Stimulated activated CD4-positive, alpha-beta T cell treated with anti-CD3 and anti-CD28 coated beads, TNF-alpha, amount 100 ng/mL, for 1 hour (primary cell): ENCODE data around the gene GUCA1A.

Source experiments
- DNase-seq, 3 donors: peaks; one replicate each; pipeline ENCODE4 v3.0.0-alpha.2; 2020; ENCODE audit warnings: low read depth in 3 of 3, low spot score in 1 of 3

The GUCA1A gene

DNA sequence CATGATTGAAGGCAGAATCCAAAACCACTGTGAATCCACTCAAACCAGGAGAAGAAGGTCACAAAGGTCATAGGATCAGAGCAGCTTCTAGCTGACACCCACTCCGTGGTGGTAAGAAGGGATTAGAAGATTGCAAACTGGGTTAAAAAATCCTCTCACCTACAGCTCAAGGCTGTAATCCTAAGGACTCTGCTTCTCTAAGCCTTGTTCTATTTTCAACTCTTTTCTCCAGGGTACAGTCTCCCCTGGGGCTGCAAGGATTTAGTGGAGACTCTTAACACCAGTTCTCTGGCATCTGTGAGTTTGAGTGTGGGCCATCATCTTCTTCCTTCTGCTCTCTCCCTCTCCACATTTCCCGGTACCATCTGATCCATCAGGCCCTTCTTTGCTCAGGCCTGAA, at the start of gene GUCA1A:
Gene GUCA1A, plus strand, starts transcription at position 264 of the 400 bp plus-strand sequence. CDS start 250 bp downstream, outside the sequence.
- DNase-seq, result no peak

DNA sequence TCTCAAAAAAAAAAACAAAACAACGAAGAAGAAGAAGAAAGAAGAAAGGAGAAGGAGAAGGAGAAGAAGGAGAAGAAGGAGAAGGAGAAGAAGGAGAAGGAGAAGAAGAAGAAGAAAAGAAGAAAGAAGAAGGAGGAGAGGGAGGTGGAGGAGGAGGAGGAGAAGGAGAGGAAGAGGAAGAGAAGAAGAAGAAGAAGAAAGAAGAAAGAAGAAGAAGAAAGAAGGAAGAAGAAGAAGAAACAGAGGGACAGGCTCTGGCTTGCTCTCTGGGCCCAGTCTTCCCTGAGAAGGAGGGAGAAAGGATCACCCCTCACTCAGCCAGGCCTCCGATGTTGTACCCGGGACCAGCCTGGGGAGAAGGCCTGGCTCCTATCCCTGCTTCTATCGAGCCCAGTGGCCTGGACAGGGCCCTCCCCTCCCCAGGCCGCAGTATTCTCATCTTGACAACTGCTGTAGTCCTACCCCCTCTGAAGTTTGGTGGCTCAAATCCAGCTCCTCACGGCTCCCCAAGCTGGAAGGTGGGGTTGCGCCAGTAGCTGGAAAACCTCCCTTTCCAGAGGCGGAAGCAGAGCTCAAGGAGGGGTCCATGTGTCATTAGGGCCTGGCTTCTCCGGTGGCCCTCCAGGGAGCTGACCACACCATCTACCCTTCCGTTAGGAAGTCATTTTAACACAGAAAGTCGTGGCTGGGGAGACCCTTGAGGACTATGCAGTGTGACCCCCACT, 49.6 kb upstream of the GUCA1A start:
- DNase-seq, result no peak

DNA sequence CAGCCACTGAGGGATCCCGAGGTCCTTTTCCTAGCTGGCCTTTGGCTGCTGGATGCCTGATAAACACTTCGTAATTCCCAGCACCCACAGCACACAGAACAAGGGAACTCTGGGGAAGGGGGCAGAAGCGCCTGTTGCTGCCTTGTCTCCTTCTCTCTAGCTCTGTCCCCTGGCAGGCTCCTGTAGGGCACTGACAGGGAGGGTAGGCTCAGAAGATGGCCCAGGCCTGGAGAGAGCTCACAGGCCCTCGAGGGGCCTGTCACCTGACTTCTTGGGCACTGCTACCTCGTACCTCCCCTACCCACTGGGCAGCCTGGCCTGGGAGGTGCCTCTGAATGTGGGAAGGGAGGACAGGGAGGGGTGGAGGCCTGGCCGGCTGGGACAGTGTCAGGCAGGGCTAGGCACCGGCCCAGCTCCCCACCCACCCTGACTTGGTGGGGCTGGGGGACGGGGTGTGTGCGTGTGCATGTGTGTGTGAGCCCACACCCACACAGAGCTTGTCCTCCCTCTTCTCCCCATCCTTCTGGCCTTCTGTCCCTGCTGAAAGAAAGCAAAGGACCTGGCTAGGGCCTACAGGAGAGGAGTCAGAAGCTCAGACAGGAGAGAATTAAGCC, 48.8 kb upstream of the GUCA1A start:
- DNase-seq, result no peak

DNA sequence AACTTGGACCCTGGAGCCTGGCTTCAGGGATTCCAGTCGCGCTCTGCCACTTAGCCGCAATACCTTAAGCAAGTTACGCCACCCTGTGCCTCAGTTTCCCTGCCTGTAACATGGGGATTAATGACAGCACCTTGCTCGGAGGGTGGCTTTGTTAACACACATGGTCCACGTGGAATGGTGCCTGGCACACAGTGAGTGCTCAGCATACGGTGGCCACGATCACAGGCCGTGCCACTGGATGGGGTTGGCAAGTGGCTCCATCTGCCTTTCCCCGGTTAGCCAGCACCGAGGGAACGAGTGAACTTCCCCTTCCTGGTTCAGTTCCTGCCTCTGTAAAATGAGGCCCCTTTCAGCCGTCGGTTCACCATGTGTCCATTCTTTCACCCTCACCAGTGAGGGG, 47.9 kb upstream of the GUCA1A start:
- no peak for DNase-seq

DNA sequence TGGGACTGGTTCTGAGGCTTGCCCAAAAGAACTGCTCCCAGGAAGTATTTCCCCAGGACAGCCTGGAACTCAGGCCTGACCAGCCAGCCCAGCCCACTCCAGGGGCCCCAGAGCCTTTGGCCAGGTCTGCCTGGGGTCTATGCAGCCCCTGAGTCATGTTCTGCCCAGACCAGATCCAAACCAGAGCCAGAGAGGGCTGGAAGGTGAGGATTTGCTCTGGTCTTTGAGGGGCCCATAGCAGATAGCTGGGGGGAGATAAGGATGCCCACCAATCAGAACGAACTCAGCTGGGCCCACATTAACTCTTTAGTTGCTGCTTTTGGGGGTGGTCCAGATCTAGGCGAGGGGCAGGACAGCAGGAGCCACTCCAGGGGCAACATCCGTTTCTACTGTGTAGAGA, 47.5 kb upstream of the GUCA1A start:
- DNase-seq, result no peak

DNA sequence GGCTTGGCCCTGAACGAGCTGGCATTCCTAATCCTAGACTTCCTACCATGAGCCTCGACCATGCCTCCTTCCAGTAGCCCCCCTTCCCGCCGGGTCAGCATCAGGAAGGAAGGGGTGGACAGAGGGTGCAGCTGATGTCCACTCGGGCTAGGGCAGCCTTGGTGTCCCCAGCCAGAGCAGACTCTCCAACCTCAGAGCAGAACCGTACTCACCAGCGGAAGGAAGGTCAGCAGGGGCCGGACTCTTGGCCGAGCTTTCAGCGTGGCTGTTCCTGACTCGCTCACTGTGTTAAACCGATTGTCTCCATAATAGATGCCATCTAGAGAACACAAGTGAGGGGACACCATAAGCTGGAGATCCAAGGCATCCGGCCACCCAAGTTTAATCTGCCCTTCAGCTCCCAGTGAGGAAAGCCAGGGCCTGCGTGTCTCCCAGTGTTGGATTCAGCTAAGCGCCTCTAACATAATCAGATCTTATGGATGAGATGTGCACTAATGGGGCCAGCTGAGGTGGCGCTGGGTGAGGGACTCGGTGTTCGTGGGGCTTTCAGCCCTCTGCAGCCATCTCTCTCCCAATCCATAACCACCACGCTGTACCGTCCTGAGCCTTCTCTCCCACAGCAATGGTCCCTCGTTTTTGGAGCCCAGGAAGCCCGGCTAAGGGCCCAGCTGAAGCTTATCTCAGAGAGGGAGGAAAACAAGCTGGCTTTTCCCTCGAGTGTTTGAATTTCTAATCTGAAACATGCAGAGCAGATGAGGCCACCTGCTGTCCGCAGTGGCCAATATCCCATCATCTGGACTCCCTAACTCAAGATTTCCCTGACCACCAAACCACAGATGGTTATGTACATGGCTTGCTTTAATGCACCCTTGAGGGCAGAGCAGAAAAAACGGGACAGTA, 44.5 kb upstream of the GUCA1A start:
- no peak for DNase-seq

DNA sequence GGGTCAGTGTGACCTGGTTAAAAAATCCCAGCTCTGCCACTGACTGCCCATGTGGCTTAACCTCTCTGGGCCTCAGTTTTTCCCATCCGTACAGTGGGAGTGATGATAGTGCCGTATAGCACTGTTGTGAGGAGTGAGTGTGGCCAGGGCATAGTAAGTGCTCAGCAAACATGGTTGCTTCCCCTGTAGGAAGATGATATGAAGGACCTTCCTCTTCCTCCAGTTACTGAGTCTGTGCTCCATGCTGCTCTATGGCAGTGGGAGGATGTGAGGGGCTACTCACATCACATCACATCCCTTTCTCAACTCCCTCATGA, 43.8 kb upstream of the GUCA1A start:
- no peak for DNase-seq

DNA sequence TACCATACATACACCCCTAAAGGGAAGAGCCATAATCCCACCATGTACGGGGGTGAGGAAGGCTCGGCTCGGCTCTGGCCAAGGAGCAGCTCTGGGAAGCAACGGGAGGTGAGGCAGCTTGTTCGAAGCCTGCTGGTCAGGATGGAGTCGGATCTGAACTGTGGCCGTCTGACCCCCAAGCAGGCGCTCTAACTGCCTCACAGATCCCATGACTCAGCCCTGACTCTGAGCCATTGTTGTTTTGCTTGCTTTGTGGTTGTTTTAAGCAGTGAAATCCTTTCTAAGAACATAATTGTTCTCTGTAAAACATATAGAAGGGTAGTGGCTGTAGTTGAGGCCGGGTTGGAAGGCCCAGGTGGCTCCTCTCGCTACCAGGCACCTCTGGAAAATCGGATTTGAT, 41.6 kb upstream of the GUCA1A start:
- DNase-seq, result no peak

DNA sequence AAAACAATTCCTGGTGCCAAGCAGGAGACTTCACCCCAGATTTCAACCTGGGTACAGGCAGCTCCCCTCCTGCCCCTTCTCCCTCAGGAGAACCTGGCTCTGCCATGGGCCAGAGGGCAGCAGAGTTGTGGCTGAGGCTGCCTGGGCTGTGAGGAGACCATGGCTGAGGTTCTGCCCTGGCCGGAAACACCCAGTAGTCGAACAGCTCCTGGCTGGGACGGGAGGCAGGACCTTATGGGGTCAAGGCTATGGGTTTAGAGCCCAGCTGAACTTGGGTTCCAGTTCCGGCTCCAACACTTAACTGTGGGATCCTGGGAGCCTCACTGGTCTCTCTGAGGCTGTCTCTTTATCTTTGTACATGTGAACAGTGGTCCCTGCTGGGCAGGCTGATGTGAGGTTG, 39.2 kb upstream of the GUCA1A start:
- no peak for DNase-seq

DNA sequence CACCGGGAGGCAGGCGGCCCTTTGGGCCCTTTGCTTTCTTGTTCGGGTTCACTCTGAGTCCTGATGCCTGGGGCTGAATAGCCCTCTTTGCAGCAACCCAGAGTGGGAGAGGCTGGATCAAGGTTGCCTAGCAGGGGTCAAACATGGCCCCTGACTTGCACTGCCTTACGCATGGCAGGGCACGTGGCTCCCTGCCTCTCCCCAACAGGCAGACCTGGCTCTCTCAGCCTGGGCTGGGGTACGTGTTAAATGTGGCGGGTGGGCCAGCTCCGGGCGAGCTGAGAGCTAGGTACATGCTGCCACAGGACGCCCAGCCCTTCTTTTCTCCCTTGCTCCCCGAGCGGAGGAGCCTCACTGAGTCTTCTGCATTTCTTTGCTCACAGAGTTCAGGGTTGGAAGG, 38.0 kb upstream of the GUCA1A start:
- DNase-seq, result no peak

DNA sequence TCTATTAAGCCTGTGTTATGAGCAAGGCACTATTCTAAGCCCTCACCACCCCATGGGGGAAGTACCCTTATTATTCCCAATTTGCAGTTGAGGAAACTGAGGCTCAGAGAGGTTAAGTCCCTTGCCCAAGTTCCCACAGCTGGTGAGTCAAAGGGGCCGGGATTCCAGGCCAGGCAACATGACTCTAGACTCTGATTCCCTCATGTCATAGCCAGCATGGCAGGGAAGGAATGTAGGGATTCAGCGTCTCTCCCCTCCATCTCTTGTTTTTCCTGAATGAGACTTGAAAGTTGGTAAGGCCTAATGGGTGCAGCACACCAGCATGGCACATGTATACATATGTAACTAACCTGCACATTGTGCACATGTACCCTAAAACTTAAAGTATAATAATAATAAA, 37.4 kb upstream of the GUCA1A start:
- no peak for DNase-seq

DNA sequence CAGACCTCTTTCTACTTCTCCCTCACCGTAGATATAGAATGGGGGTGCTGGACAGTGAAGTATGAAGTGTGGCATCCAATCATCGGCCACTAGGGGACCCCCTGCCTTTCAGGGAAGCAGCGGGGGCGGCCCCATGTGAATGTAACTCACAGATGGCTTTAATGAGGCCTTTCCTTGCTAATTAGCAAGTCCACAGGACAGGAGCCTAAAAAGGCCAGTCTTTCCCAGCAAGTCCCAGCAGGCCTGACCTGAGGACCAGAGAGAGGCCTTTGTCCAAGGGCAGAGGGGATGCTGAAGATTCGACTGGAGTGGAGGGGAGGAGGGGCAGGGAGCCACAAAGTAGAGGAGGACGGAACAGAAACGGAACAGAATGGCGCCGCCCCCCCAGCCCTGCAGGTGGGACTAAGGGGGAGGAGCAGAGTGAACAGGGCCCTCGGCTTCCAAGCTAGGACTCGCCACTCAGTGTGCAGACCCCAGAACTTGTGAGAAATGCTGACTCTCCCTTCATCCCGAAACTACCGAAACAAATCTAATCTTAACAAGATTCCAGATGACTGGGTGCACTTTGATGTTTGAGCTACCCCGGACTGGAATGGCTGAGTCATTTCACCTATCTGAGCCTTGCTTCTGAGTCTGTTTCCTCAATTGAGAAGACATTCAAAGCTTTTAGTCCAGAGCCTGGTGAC, 36.5 kb upstream of the GUCA1A start:
- no peak for DNase-seq

DNA sequence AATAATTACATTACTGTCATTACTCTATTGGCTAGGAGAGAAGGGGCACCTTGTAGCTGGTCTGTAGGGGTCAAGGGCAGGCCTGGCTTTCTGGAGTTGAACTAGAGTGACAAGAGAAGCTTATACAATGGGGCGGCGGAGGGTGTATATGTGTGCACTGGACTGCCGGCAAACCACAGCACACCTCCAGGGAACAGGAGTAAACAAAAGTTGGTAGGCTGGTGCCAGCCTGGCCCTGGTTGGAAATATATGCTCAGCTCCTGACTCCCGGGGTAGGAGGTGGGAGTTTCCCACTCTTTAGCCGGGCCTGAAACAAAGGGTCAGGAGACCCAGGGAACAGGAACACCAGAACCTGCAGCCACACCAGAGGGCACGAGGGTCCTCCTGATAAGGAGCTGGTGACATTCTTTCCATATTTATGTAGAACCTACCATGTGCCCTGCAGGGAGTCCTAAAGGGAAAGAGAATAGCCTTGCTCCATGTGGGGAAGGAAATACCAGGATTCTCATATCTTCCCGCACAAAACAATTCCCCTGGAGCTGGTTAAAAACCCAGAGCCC, 35.9 kb upstream of the GUCA1A start:
- no peak for DNase-seq

DNA sequence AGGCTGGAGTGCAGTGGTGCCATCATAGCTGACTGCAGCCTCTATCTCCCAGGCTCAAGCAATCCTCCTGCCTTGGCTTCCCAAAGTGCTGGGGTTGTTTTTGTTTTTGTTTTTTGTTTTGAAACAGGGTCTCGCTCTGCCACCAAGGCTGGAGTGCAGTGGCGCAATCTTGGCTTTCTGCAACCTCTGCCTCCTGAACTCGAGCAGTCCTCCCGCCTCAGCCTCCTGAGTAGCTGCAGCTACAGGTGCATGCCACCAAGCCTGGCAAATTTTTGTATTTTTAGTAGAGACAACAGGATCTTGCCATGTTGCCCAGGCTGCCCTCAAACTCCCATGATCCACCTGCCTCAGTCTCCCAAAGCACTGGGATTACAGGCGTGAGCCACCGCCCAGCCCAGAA, 35.0 kb upstream of the GUCA1A start:
- no peak for DNase-seq

DNA sequence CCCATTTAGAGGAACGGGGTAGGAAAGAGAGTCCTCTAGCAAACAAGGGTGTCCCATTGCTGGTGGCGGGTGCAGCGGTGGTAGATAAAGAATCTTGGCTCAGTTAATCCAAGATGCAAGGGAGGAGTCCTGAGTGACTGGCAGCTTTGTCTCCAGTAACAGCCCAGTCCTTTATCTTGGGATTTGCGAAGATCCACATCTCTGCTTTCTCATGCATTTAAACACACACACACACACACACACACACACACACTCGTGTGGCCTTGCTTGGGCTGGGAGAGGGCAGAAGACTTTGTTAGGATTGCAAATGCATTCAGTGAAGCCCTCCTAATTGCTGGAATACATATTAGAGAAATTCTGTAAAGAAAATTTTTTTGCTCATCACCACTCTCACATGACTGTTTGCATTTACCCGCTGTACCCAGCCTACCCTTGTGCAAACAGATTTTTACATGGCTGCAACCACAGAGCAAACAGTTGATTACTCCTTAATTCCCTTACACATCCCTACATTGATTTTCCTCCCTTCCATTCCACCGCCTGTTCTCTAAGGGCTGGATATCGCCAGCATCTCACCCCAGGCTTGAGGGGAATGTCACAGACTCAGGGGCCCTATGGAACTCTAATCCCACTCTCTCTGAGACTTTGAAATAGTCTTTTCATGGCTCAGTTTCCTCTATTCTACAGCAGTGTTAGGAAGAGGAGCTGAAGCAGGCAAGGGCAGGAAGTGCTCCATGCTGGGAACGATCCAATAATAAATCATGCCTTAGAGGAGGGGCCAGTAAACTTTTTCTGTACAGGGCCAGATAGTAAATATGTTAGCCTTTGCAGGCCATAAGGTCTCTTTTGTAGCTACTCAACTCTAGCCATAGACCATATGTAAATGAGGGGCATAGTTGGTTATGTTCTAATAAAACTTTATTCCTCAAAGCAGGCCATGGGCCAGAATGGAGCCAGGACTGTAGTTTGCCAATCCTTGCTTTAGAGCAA, 34.2 kb upstream of the GUCA1A start:
- DNase-seq, result no peak

DNA sequence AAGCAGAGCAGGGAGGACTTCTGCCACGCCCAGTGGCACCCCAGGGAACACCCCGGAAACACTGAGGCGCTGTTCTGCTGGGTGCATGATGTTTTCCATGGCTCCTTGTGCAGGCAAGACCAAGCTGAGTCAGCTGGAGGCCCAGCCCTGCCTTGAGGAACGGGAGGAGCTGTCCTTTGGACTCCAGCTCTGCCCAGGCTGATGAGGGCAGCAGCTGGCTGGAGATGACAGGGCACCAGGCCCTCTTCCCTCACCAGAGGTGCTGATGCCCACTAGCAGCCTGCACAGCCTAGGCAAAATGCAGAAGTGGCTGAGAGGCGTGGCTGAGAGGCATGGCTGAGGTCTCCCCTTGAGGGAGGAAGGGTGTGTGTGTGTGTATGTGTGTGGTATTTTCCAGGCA, 33.1 kb upstream of the GUCA1A start:
- no peak for DNase-seq

DNA sequence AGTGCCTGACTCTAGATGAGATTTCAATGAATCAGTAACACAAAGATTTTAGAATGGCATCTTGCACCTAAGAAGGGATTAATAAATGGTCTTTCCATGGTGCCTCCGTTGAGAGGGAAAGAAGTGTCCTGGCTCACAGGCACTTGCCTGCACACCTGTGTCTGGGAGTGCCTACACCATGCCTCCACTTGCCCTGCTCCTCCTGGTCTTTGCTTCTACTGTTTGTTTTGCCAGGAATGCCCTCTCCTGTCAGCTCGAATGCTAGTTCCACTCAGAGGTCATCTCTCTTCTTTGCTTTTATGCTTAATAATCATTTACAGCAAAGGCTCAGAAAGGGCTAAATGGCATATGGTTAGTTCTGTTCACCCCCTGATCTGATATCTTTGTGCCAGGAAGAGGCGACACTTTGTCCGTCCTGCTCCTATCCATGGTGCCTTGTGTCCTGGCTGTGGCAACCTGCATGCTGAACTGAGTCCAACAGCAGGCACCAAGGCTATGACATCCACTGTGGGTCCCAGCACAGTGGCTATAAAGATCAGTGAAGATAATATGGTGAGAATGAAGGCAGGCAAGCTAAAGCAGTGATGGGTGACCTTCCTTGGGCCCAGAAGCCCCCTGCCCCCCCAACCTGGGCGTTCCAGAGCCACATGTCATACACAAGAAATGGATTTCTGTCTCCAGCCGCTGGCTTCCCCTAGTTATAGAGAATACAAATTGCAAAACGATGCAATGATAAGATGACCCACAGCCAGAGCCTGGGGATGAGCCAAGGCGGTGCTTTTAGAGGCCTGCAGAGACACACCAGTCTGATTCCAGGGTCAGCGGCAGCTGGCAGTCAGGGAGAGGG, 32.2 kb upstream of the GUCA1A start:
- no peak for DNase-seq

DNA sequence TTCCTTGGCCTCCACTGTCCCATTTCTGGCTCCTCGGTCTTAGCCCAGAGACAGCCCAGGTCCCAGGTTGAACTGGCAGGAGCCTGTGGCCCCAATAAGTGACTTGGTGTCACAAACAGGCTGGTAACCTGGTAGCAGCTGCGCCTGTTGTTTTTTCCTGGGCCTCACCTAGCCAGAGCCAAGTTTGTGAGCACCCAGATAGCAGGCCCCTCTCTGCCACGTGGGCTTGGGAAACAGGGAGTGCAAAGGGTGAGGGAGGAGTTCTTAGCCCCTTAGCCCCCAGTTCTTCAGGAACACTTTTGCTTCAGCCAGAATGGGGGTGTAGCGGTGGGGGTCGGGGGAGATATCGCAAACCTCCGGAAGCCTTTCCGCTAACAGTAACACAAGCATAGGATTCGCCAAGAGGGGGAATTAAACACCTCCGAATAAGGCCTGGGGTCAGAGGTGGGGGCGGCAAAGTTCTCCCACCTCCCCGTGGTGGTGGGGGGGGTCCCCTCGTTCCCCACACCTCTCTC, 31.5 kb upstream of the GUCA1A start:
- DNase-seq, result no peak
